GM12878 (cell line): ENCODE measurements around the gene CDH8.

ENCODE experiments used
- HCFC1 ChIP-seq: fragments of 150-350 bp; IDR thresholded peaks from 2 replicates; pipeline ENCODE4 v1.6.1; 2014; ENCODE audit warnings: low read length
- HDAC2 ChIP-seq: fragments of 200-600 bp; sonication (generic); IDR thresholded peaks from 2 replicates; pipeline ENCODE4 v1.6.1; 2017
- KAT2A ChIP-seq: conservative IDR thresholded peaks from 2 replicates; pipeline ENCODE4 v1.6.1; 2011; ENCODE audit warnings: low read depth, low read length; ENCODE audit not compliant: control insufficient read depth
- NFYB ChIP-seq: IDR thresholded peaks from 2 replicates; pipeline ENCODE4 v1.6.1; 2011; ENCODE audit warnings: low read depth, mild to moderate bottlenecking, low read length, improper control_type of control experiment, moderate library complexity; ENCODE audit not compliant: insufficient read depth
- RFX5 ChIP-seq: IDR thresholded peaks from 2 replicates; pipeline ENCODE4 v1.6.1; 2011; ENCODE audit warnings: low read depth, low read length, improper control_type of control experiment
- SP1 ChIP-seq: IDR thresholded peaks from one replicate; pipeline ENCODE4 v1.6.1; 2011; ENCODE audit warnings: low read depth, low read length
- TF ChIP-seq, protein P1 (sequence below): IDR thresholded peaks from 2 replicates; pipeline ENCODE4 v1.6.1; 2012; ENCODE audit warnings: low read depth, low read length, improper control_type of control experiment
- TF ChIP-seq, protein P2 (sequence below), 3 experiments: IDR thresholded peaks in 2 of 3; conservative IDR thresholded peaks in 1 of 3; 2 replicates each; pipeline ENCODE4 v1.5.1; 2011; ENCODE audit warnings: low read depth in 3 of 3, low read length in 3 of 3, mild to moderate bottlenecking in 3 of 3, control low read depth in 2 of 3, moderate library complexity in 2 of 3, inconsistent platforms in 1 of 3, mixed read lengths in 1 of 3; ENCODE audit not compliant: control insufficient read depth in 2 of 3, insufficient read depth in 1 of 3; ENCODE audit errors: extremely low read depth in 1 of 3
- TF ChIP-seq, protein P3 (sequence below): IDR thresholded peaks from 2 replicates; pipeline ENCODE4 v1.6.1; 2011; ENCODE audit warnings: borderline replicate concordance, low read depth, mild to moderate bottlenecking, moderate library complexity, mixed read lengths, low read length; ENCODE audit not compliant: insufficient read depth; ENCODE audit errors: extremely low read length

DNA sequence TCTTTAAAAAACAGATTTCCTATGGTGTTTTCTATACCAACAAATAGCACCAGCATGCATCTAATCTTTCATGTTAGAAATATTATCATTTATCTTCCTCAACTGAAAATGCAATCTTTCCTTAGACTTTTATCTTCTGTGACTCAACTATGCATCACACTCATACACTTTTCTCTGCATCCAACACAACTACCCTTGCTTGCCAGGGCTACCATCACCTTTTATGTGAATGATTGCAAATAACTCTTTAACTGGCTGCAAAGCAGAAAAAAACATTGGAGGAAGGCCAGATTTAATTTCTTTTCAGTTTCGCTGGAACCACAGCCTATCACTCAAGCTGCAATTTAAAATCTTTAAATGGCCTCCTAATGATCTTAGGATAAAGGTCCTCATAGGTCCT, 212.9 kb downstream of the CDH8 start:
- no peak for TF ChIP-seq KAT2A
- TF ChIP-seq, protein P1, sequence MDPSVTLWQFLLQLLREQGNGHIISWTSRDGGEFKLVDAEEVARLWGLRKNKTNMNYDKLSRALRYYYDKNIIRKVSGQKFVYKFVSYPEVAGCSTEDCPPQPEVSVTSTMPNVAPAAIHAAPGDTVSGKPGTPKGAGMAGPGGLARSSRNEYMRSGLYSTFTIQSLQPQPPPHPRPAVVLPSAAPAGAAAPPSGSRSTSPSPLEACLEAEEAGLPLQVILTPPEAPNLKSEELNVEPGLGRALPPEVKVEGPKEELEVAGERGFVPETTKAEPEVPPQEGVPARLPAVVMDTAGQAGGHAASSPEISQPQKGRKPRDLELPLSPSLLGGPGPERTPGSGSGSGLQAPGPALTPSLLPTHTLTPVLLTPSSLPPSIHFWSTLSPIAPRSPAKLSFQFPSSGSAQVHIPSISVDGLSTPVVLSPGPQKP: no peak
- TF ChIP-seq, protein P2, sequence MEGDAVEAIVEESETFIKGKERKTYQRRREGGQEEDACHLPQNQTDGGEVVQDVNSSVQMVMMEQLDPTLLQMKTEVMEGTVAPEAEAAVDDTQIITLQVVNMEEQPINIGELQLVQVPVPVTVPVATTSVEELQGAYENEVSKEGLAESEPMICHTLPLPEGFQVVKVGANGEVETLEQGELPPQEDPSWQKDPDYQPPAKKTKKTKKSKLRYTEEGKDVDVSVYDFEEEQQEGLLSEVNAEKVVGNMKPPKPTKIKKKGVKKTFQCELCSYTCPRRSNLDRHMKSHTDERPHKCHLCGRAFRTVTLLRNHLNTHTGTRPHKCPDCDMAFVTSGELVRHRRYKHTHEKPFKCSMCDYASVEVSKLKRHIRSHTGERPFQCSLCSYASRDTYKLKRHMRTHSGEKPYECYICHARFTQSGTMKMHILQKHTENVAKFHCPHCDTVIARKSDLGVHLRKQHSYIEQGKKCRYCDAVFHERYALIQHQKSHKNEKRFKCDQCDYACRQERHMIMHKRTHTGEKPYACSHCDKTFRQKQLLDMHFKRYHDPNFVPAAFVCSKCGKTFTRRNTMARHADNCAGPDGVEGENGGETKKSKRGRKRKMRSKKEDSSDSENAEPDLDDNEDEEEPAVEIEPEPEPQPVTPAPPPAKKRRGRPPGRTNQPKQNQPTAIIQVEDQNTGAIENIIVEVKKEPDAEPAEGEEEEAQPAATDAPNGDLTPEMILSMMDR (IDR thresholded peaks at IDR 0.05 in 2 of 3, conservative IDR thresholded peaks at IDR 0.05 in 1 of 3; ENCODE audit: control insufficient read depth in 2 of 3, extremely low read depth in 1 of 3, insufficient read depth in 1 of 3, low read depth in 3 of 3, low read length in 3 of 3): no peak
- TF ChIP-seq SP1: no peak
- no peak for TF ChIP-seq RFX5
- TF ChIP-seq, protein P3, sequence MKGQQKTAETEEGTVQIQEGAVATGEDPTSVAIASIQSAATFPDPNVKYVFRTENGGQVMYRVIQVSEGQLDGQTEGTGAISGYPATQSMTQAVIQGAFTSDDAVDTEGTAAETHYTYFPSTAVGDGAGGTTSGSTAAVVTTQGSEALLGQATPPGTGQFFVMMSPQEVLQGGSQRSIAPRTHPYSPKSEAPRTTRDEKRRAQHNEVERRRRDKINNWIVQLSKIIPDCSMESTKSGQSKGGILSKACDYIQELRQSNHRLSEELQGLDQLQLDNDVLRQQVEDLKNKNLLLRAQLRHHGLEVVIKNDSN: no peak
- TF ChIP-seq NFYB: no peak
- no peak for TF ChIP-seq HCFC1
- no peak for TF ChIP-seq HDAC2
